ENCODE measurements around the gene AHRR.

The AHRR gene

GRCh38 chr5:347712-348284 lies 26.3 kb downstream of the AHRR start:
- no peak for FAIRE-seq

- FAIRE-seq = no peak
Observed at GRCh38 chr5:348726-349125, 27.2 kb downstream of the AHRR start.

- FAIRE-seq = no peak
Observed at GRCh38 chr5:350355-350754, 28.8 kb downstream of the AHRR start.

GRCh38 chr5:351084-351920 lies 29.8 kb downstream of the AHRR start:
- FAIRE-seq = no peak

- no peak for FAIRE-seq
Observed at GRCh38 chr5:351921-352245, 30.4 kb downstream of the AHRR start.

GRCh38 chr5:352639-353611 lies 31.4 kb downstream of the AHRR start:
- FAIRE-seq = no peak

GRCh38 chr5:353612-354580 lies 32.4 kb downstream of the AHRR start:
- no peak for FAIRE-seq

GRCh38 chr5:354581-355378 lies 33.3 kb downstream of the AHRR start:
- no peak for FAIRE-seq

GRCh38 chr5:355379-355935 lies 33.9 kb downstream of the AHRR start:
- FAIRE-seq = no peak

- FAIRE-seq = no peak
Observed at GRCh38 chr5:355958-356357, 34.4 kb downstream of the AHRR start.

- FAIRE-seq = no peak
Observed at GRCh38 chr5:359301-359897, 37.9 kb downstream of the AHRR start.

- no peak for FAIRE-seq
Observed at GRCh38 chr5:360257-361027, 38.9 kb downstream of the AHRR start.

- no peak for FAIRE-seq
Observed at GRCh38 chr5:362189-362588, 40.7 kb downstream of the AHRR start.

- FAIRE-seq = no peak
Observed at GRCh38 chr5:362978-363765, 41.7 kb downstream of the AHRR start.

GRCh38 chr5:364497-364896 lies 43.0 kb downstream of the AHRR start:
- FAIRE-seq = no peak

- FAIRE-seq = no peak
Observed at GRCh38 chr5:366541-367357, 45.2 kb downstream of the AHRR start.

- no peak for FAIRE-seq
Observed at GRCh38 chr5:367358-368130, 46.0 kb downstream of the AHRR start.

Measured in islet of Langerhans (tissue), 1 donor.